ENCODE measurements around the gene SCAF8. TPM values are rescaled to one million over a fixed set of nuclear protein-coding genes. Genes with fewer than 3 reads are reported as not detected.
"Not testable (repeated sequence)": the region's sequence is repeated elsewhere in the genome, so short reads cannot be mapped to it uniquely, and the experiment has no call there.

SCAF8 gene
- total RNA-seq, 1 donor from 2014 or later: 76.7 TPM

- Mint-ChIP-seq H3K36me3 (peaks cover 32% of the 10 kb centered on the region), H3K27me3 (ENCODE audit: low read depth) (no peaks in the 10 kb centered on the region), H3K4me1 (no peaks in the 10 kb centered on the region), H3K27ac (no peak overlapping the region), H3K4me3 (no peak overlapping the region), H3K9me3 (no peaks in the 10 kb centered on the region)
- no peak for TF ChIP-seq CTCF (IDR thresholded peaks at IDR 0.05; ENCODE audit: unreplicated experiment)
- no peak for DNase-seq (ENCODE audit: low spot score in 2 of 2, unreplicated experiment in 2 of 2)
These were observed 64.6 kb downstream of the SCAF8 start for GRCh38 chr6:154797857-154798256.

- DNase-seq (ENCODE audit: low spot score in 2 of 2, unreplicated experiment in 2 of 2): no peak
- Mint-ChIP-seq H3K27me3 (ENCODE audit: low read depth) (no peaks in the 10 kb centered on the region), H3K4me1 (no peaks in the 10 kb centered on the region), H3K9me3 (no peaks in the 10 kb centered on the region), H3K27ac (peak overlapping the region; percentile 51), H3K36me3 (peaks cover 26% of the 10 kb centered on the region), H3K4me3 (no peak overlapping the region)
- no peak for TF ChIP-seq CTCF (IDR thresholded peaks at IDR 0.05; ENCODE audit: unreplicated experiment)
These were observed 67.1 kb downstream of the SCAF8 start for GRCh38 chr6:154800338-154800737.

- Mint-ChIP-seq H3K4me1 (no peaks in the 10 kb centered on the region), H3K4me3 (no peak overlapping the region), H3K27ac (peak overlapping the region; percentile 34), H3K27me3 (ENCODE audit: low read depth) (no peaks in the 10 kb centered on the region), H3K9me3 (no peaks in the 10 kb centered on the region), H3K36me3 (peaks cover 18% of the 10 kb centered on the region)
- no peak for DNase-seq (ENCODE audit: low spot score in 2 of 2, unreplicated experiment in 2 of 2)
- peak; percentile 44 for TF ChIP-seq CTCF (IDR thresholded peaks at IDR 0.05; ENCODE audit: unreplicated experiment)
These were observed 72.2 kb downstream of the SCAF8 start for GRCh38 chr6:154805288-154805911.

- Mint-ChIP-seq H3K36me3 (peaks cover 22% of the 10 kb centered on the region), H3K4me3 (no peak overlapping the region), H3K9me3 (no peaks in the 10 kb centered on the region), H3K4me1 (no peaks in the 10 kb centered on the region), H3K27me3 (ENCODE audit: low read depth) (no peaks in the 10 kb centered on the region), H3K27ac (no peak overlapping the region)
- no peak for TF ChIP-seq CTCF (IDR thresholded peaks at IDR 0.05; ENCODE audit: unreplicated experiment)
- DNase-seq (ENCODE audit: low spot score in 2 of 2, unreplicated experiment in 2 of 2): no peak
These were observed 73.6 kb downstream of the SCAF8 start for GRCh38 chr6:154806804-154807203.

GRCh38 chr6:154811663-154812062, 78.4 kb downstream of the SCAF8 start:
- H3K4me1 Mint-ChIP-seq; H3K4me3 Mint-ChIP-seq; H3K27me3 Mint-ChIP-seq (ENCODE audit: low read depth); H3K27ac Mint-ChIP-seq; DNase-seq (ENCODE audit: low spot score in 2 of 2, unreplicated experiment in 2 of 2); H3K9me3 Mint-ChIP-seq: not testable (repeated sequence)
- peaks cover 43% of the 10 kb centered on the region for H3K36me3 Mint-ChIP-seq

- no peaks in the 10 kb centered on the region for H3K4me1 Mint-ChIP-seq
- no peak overlapping the region for H3K4me3 Mint-ChIP-seq
- H3K27me3 Mint-ChIP-seq (ENCODE audit: low read depth): no peaks in the 10 kb centered on the region
- TF ChIP-seq CTCF (IDR thresholded peaks at IDR 0.05; ENCODE audit: unreplicated experiment): no peak
- peaks cover 48% of the 10 kb centered on the region for H3K36me3 Mint-ChIP-seq
- no peak for DNase-seq (ENCODE audit: low spot score in 2 of 2, unreplicated experiment in 2 of 2)
- no peaks in the 10 kb centered on the region for H3K9me3 Mint-ChIP-seq
- H3K27ac Mint-ChIP-seq: no peak overlapping the region
These were observed 80.8 kb downstream of the SCAF8 start for GRCh38 chr6:154814063-154814462.
